HepG2 (cell line): ENCODE data around the gene ETHE1. TPM values are rescaled to one million over a fixed set of nuclear protein-coding genes. Genes with fewer than 3 reads are reported as not detected.
A peak's percentile ranks its signal among the peaks of the same experiment; 100 is the strongest.

Experiments used
- KDM5A ChIP-seq: fragments of 200-600 bp; sonication (generic); IDR thresholded peaks from 2 replicates; pipeline ENCODE4 v1.7.0; 2018; ENCODE audit warnings: antibody characterized with exemption, mild to moderate bottlenecking, low read length, borderline replicate concordance
- SMAD9 ChIP-seq: sonication (generic); formaldehyde crosslinking; IDR thresholded peaks from 2 replicates; pipeline ENCODE4 v1.5.1; 2020; ENCODE audit warnings: mild to moderate bottlenecking, missing genetic modification reagents
- SPEN ChIP-seq: sonication (generic); formaldehyde crosslinking; IDR thresholded peaks from 2 replicates; pipeline ENCODE4 v1.5.1; 2020; ENCODE audit warnings: low read depth, mild to moderate bottlenecking, missing genetic modification reagents
- ZNF331 ChIP-seq: sonication (generic); formaldehyde crosslinking; IDR thresholded peaks from 2 replicates; pipeline ENCODE4 v1.4.0; 2020; ENCODE audit warnings: missing genetic modification reagents
- ZNF552 ChIP-seq: sonication (generic); formaldehyde crosslinking; IDR thresholded peaks from 2 replicates; pipeline ENCODE4 v1.9.0; 2022; ENCODE audit warnings: missing genetic modification reagents, mild to moderate bottlenecking, borderline replicate concordance
- polyA plus RNA-seq, 8 experiments: library from polyadenylated mRNA; depleted of rRNA in 3 of 8; stranded (reverse) in 7 of 8; unstranded in 1 of 8; fragments of >200 nt; fragmentation: Illumina TruSeq in 4 of 8; extraction: Trizol in 4 of 8; gene quantifications; 2 replicates each; pipeline versions ENCODE4 v1.2.1 to v1.2.3, GENCODE V29; 2011 to 2016; ENCODE audit warnings: low read depth in 4 of 8, missing spikeins in 1 of 8, mixed read lengths in 1 of 8; ENCODE audit not compliant: insufficient read depth in 1 of 8
- total RNA-seq, 5 experiments: library from RNA; depleted of rRNA; stranded (reverse); fragments of >200 nt; fragmentation: Illumina TruSeq; extraction: Trizol; gene quantifications; 2 replicates each; pipeline ENCODE4 v1.2.3, GENCODE V29; 2016; ENCODE audit warnings: low read depth in 1 of 5
- TF ChIP-seq, protein P1 (sequence below): sonication (generic); formaldehyde crosslinking; IDR thresholded peaks from 2 replicates; pipeline ENCODE4 v1.4.0; 2020; ENCODE audit warnings: missing genetic modification reagents, borderline replicate concordance
- TF ChIP-seq, protein P2 (sequence below): sonication (generic); formaldehyde crosslinking; IDR thresholded peaks from 2 replicates; pipeline ENCODE4 v1.5.0; 2020; ENCODE audit warnings: missing genetic modification reagents, mild to moderate bottlenecking, borderline replicate concordance
- TF ChIP-seq, protein P3 (sequence below): sonication (generic); formaldehyde crosslinking; IDR thresholded peaks from 2 replicates; pipeline ENCODE4 v1.8.0; 2022; ENCODE audit warnings: mild to moderate bottlenecking, missing genetic modification reagents; ENCODE audit not compliant: insufficient replicate concordance
- TF ChIP-seq, protein P4 (sequence below): sonication (generic); formaldehyde crosslinking; IDR thresholded peaks from 2 replicates; pipeline ENCODE4 v1.8.0; 2022; ENCODE audit warnings: missing genetic modification reagents, mild to moderate bottlenecking, borderline replicate concordance
- TF ChIP-seq, protein P5 (sequence below): sonication (generic); formaldehyde crosslinking; IDR thresholded peaks from 2 replicates; pipeline ENCODE4 v1.8.0; 2023; ENCODE audit warnings: mild to moderate bottlenecking, missing genetic modification reagents
- TF ChIP-seq, protein P6 (sequence below): IDR thresholded peaks from 2 replicates; pipeline ENCODE4 v1.4.0; 2020; ENCODE audit warnings: mild to moderate bottlenecking, missing genetic modification reagents

Gene ETHE1
- total and polyA plus RNA-seq, 2 of the 13 experiments (the other 11 are each of a cell fraction or from before 2014, with no cell fraction given): 32.5 to 58.4 TPM

DNA sequence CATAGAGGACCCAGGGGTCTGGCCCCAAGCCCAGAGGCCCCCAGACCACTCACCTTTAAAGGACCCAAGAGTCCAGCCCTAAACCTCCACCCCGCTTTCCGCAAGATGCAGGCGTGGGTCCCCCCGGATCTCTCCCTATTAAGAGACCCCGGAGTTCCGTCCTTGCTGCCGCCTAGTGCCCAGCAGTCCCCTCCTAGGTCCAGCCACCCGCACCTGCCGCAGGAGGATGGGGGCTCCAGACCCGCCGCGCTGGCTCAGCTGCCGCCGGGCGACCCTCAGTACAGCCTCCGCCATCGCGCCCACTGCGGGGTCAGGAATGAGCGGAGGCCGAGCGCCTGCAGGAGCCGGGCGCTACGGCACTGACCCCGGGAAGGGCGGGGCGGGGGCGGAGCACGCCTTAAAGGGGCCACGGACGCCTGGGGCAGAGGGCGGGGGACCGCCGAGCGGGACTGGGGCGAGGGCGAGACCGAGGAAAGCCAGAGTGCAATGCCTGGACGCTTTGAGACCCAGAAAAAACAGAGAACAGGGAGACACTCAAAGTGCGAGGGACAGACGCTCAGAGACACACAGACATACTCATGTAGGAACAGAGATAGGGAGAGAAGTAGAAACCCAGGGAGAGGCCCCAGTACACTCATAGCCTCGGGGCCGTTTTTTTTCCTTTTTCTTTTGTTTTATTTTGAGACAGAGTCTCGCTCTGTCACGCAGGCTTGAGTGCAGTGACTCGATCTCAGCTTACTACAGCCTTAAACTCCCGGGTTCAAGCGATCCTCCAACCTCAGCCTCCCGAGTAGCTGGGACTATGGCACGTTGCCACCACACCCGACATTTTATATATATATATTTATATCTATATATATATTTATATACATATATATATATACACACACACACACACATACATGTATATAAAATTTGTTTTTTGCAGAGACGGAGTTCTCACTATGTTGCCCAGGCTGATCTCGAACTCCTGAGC, at the start of gene ETHE1 (continued):
- TF ChIP-seq, protein P1, sequence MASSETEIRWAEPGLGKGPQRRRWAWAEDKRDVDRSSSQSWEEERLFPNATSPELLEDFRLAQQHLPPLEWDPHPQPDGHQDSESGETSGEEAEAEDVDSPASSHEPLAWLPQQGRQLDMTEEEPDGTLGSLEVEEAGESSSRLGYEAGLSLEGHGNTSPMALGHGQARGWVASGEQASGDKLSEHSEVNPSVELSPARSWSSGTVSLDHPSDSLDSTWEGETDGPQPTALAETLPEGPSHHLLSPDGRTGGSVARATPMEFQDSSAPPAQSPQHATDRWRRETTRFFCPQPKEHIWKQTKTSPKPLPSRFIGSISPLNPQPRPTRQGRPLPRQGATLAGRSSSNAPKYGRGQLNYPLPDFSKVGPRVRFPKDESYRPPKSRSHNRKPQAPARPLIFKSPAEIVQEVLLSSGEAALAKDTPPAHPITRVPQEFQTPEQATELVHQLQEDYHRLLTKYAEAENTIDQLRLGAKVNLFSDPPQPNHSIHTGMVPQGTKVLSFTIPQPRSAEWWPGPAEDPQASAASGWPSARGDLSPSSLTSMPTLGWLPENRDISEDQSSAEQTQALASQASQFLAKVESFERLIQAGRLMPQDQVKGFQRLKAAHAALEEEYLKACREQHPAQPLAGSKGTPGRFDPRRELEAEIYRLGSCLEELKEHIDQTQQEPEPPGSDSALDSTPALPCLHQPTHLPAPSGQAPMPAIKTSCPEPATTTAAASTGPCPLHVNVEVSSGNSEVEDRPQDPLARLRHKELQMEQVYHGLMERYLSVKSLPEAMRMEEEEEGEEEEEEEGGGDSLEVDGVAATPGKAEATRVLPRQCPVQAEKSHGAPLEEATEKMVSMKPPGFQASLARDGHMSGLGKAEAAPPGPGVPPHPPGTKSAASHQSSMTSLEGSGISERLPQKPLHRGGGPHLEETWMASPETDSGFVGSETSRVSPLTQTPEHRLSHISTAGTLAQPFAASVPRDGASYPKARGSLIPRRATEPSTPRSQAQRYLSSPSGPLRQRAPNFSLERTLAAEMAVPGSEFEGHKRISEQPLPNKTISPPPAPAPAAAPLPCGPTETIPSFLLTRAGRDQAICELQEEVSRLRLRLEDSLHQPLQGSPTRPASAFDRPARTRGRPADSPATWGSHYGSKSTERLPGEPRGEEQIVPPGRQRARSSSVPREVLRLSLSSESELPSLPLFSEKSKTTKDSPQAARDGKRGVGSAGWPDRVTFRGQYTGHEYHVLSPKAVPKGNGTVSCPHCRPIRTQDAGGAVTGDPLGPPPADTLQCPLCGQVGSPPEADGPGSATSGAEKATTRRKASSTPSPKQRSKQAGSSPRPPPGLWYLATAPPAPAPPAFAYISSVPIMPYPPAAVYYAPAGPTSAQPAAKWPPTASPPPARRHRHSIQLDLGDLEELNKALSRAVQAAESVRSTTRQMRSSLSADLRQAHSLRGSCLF (CRISPR knock-in tag): no peak
- peak; percentile 81 for TF ChIP-seq ZNF331 (CRISPR knock-in tag)
- TF ChIP-seq, protein P2, sequence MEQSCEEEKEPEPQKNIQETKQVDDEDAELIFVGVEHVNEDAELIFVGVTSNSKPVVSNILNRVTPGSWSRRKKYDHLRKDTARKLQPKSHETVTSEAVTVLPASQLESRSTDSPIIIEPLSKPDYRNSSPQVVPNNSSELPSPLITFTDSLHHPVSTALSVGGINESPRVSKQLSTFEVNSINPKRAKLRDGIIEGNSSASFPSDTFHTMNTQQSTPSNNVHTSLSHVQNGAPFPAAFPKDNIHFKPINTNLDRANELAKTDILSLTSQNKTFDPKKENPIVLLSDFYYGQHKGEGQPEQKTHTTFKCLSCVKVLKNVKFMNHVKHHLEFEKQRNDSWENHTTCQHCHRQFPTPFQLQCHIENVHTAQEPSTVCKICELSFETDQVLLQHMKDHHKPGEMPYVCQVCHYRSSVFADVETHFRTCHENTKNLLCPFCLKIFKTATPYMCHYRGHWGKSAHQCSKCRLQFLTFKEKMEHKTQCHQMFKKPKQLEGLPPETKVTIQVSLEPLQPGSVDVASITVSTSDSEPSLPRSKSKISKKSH (CRISPR knock-in tag): no peak
- TF ChIP-seq KDM5A: no peak
- TF ChIP-seq SPEN: peak; percentile 33; the same call in 1 of the 2 replicates
- TF ChIP-seq, protein P3, sequence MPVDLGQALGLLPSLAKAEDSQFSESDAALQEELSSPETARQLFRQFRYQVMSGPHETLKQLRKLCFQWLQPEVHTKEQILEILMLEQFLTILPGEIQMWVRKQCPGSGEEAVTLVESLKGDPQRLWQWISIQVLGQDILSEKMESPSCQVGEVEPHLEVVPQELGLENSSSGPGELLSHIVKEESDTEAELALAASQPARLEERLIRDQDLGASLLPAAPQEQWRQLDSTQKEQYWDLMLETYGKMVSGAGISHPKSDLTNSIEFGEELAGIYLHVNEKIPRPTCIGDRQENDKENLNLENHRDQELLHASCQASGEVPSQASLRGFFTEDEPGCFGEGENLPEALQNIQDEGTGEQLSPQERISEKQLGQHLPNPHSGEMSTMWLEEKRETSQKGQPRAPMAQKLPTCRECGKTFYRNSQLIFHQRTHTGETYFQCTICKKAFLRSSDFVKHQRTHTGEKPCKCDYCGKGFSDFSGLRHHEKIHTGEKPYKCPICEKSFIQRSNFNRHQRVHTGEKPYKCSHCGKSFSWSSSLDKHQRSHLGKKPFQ (CRISPR knock-in tag): no peak
- no peak for TF ChIP-seq SMAD9 (CRISPR knock-in tag)
- TF ChIP-seq, protein P4, sequence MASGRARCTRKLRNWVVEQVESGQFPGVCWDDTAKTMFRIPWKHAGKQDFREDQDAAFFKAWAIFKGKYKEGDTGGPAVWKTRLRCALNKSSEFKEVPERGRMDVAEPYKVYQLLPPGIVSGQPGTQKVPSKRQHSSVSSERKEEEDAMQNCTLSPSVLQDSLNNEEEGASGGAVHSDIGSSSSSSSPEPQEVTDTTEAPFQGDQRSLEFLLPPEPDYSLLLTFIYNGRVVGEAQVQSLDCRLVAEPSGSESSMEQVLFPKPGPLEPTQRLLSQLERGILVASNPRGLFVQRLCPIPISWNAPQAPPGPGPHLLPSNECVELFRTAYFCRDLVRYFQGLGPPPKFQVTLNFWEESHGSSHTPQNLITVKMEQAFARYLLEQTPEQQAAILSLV (CRISPR knock-in tag): no peak; the same call in 1 of the 2 replicates
- TF ChIP-seq, protein P5, sequence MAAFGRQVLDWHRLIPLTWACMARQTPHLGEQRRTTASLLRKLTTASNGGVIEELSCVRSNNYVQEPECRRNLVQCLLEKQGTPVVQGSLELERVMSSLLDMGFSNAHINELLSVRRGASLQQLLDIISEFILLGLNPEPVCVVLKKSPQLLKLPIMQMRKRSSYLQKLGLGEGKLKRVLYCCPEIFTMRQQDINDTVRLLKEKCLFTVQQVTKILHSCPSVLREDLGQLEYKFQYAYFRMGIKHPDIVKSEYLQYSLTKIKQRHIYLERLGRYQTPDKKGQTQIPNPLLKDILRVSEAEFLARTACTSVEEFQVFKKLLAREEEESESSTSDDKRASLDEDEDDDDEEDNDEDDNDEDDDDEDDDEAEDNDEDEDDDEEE: no peak
- TF ChIP-seq, protein P6, sequence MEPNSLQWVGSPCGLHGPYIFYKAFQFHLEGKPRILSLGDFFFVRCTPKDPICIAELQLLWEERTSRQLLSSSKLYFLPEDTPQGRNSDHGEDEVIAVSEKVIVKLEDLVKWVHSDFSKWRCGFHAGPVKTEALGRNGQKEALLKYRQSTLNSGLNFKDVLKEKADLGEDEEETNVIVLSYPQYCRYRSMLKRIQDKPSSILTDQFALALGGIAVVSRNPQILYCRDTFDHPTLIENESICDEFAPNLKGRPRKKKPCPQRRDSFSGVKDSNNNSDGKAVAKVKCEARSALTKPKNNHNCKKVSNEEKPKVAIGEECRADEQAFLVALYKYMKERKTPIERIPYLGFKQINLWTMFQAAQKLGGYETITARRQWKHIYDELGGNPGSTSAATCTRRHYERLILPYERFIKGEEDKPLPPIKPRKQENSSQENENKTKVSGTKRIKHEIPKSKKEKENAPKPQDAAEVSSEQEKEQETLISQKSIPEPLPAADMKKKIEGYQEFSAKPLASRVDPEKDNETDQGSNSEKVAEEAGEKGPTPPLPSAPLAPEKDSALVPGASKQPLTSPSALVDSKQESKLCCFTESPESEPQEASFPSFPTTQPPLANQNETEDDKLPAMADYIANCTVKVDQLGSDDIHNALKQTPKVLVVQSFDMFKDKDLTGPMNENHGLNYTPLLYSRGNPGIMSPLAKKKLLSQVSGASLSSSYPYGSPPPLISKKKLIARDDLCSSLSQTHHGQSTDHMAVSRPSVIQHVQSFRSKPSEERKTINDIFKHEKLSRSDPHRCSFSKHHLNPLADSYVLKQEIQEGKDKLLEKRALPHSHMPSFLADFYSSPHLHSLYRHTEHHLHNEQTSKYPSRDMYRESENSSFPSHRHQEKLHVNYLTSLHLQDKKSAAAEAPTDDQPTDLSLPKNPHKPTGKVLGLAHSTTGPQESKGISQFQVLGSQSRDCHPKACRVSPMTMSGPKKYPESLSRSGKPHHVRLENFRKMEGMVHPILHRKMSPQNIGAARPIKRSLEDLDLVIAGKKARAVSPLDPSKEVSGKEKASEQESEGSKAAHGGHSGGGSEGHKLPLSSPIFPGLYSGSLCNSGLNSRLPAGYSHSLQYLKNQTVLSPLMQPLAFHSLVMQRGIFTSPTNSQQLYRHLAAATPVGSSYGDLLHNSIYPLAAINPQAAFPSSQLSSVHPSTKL (CRISPR knock-in tag): peak; percentile 41; the same call in 1 of the 2 replicates
- no peak for TF ChIP-seq ZNF552 (CRISPR knock-in tag)
